GM19455 (cell line): Measurements from ENCODE around the gene LCE3D.
"Not testable (repeated sequence)": the region's sequence is repeated elsewhere in the genome, so short reads cannot be mapped to it uniquely, and the experiment has no call there.

Experiments used
- ATAC-seq: cut with Tn5 transposase; IDR thresholded peaks from one replicate; pipeline ENCODE4 v1.9.1; 2021; ENCODE audit not compliant: unreplicated experiment

Gene LCE3D, protein sequence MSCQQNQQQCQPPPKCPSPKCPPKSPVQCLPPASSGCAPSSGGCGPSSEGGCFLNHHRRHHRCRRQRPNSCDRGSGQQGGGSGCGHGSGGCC

DNA sequence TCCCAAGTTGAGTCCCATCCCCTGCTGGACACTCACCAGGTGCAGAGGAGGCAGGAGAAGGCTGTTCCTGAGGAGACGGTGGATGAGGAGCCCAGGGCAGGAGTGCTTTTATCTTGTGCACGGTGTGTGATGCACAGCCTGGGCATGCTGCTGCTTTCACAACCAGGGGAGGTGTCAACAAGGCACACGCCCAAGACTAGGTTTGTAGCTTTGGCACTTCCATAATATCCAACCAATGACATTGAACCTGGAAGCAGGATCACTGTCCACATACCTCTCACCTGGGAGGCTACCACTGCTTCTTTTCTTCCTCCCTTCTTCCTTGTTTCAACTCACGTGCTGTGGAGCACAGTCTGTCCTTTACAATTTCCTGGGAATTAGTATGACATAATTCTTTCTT is at the start of gene LCE3D:
Gene LCE3D (minus strand): TSS at position 84 of the 400 bp plus-strand sequence. CDS start 580 bp downstream, outside the sequence.
- no peak for ATAC-seq

DNA sequence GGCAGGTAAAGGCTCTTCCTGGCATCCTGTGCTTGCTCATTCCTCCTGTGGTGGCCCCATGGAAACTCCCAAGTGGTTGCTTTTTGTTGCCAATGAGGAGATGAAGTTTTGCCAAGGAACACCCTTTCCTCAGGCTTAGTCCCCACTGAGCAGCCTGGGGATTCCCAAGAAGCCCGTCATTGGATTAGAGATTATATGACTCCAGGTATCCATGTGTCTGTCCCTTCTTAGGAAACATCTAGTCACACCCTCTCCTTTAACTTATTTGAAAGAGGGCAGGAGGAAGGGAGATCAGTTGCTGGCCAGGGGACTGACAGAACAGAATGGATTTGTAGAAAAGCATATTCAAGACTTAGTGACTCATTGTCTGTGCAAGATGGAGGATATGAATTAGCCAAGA is 46.4 kb upstream of the LCE3D start:
- no peak for ATAC-seq

DNA sequence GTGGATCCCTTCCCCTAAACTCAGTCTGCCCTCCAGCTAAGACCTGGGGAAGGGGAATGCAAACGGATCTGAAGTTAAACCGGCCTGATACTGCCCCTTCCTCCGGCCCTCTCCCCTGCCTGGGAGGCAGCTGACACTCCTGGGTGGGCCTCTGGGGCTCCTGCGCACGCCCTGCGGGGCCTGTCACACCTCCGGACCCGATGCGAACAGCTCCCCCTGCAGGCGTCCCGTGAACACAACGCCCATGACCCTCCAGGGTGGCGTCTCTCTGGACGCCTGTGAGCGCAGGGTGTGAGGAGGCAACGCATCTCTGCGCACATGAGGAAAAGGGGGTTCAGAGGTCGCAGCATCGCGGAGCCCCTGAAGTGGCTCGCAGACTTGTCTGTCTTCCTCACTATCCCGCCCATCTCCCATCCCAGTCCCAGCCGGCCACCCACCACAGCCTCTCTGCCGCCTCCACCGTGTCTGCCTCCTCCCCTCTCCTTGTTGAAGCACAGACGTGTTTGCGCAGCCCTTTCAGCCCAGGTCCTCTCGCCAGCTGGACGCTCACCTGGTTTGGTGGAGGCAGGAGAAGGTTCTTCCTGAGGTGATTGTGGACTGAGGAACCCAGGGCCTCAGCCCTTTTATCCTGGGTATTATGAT is 43.0 kb upstream of the LCE3D start:
- no peak for ATAC-seq

DNA sequence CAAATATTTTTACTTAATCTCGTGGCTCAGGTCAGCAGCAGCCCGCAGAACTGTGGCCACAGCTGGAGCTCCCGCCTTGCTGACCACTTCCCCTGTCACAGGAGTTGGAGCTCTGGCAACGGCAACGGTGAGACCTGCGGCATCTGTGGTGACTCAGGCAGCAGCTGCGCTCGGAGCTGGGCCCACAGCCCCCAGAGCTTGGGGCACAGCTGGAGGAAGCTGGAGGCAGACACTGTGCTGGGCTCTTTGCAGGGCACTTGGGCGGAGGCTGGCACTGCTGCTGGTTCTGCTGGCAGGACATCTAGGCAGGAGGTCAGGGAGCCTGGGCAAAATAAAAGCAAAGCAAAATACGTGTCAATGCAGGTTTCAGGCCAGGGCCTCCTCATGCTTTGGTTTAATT is 42.5 kb upstream of the LCE3D start, which contains the start of gene LCE3A:
Gene LCE3A (minus strand): TSS at position 301 of the 400 bp plus-strand sequence. CDS start 0 bp downstream, at position 301.
- ATAC-seq: no peak

DNA sequence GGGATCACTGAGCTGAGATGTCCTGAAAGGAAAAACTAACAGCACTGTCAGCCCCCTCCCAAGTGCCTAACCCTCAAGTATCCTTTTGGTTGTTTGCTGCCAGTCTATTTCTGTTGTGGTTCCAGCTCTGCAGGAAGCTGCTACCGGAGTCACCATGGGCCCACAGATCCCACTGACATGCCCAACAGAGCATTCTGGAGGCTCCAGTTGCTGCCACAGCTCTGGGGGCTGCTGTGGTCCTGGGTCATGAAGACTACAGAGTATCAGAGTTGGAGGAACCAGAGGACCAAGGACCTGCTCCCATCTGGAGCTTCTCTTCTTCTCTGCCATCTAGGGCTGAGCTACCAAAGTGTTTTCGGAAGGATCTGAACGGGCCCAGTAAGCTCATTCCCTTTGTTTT is 41.7 kb upstream of the LCE3D start:
- no peak for ATAC-seq

DNA sequence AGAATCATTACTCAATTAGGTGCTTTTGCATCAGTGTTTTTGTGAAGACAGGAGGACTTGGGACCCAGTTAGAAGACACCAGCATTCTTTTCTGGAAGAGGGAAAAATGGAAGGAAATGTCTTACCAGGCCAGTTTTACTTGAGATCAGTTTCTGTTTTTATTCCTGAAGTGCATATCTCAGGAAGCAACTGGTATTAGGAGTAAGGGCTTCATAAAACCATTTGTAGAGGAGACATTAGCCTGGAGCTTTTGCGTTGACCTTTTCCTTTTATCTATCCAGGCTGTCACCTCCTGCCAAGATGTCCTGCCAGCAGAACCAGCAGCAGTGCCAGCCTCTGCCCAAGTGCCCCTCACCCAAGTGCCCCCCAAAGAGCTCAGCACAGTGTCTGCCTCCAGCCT is 33.2 kb upstream of the LCE3D start, which contains the start of gene LCE3B:
Gene LCE3B (plus strand): TSS at position 301 of the 400 bp plus-strand sequence. CDS start 0 bp downstream, at position 301.
- no peak for ATAC-seq

DNA sequence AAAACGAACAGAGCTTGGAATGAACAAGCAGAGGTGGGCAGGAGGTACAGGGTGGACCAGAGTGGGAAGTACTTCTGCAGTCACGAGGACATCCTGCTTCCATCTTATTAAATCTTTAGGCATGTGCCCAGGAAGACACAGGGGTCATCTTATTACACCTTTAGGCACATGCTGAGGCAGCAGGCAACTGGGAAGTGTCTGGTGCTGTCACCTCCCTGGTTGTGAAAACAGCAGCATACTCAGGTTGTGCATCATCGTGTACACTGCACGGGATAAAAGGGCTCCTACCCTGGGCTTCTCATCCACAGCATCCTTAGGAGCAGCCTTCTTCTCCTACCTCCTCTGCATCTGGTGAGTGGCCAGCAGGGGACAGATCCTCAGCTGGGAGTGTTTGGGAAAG is 19.6 kb upstream of the LCE3D start, which contains the start of gene LCE3C:
Gene LCE3C (plus strand): TSS at position 301 of the 400 bp plus-strand sequence. CDS start 498 bp downstream, outside the sequence.
- no peak for ATAC-seq

DNA sequence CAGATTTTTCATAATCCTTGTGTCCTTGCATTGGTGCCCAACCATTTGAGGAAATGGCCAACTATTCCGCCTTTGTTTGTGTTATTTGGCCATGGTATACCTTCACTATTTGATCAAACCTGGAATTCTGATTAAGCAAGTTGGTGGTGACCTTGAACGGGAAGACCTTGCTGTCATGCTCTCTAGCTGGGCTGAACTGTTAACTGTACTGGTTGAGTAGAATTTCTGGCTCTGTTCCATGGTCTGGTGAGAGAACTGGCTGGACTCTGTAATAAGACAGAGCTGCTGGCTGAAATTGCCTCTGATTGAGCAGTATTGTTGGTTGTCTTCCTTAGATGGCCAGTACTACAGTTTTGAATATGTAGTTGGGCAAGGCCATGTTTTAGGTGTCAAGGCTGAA is 16.7 kb upstream of the LCE3D start:
- no peak for ATAC-seq

DNA sequence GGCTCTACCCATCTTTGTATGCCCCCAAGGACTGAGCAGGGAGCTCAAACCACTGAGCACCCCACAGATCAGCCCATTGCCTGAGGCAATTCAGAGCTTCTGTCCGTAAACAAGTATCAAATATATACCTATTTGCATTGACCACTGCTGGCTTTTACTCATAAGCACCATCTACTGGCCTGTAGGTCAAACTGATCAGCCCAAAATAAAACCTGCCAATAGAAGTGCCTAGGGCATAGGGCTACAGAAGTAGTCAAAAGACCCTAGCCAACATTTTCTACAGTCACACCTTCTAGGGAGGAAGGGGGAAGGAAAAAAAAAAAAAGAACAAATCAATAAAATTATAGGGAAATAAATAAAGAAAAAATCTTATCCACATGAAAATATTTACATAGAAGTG is 5.3 kb upstream of the LCE3D start:
- no peak for ATAC-seq

DNA sequence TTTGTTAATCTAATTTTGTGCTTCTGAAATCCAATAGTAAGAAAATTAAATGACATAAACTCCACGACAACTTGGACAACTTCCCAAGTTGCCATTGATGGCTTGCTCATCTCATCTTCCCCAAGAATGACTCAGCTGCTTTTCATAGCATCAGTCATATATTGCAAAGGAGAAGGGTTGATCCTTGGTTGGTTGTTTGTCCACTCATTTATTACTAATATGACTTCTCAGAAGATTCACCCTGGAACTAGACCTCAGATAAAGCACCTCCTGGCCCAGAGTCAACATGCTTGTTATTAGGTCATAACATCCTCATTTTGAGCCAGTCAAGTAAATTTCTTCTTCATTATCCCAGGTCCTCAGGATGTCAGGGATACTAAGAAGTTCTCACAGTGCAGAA is 2.3 kb upstream of the LCE3D start:
- no peak for ATAC-seq

DNA sequence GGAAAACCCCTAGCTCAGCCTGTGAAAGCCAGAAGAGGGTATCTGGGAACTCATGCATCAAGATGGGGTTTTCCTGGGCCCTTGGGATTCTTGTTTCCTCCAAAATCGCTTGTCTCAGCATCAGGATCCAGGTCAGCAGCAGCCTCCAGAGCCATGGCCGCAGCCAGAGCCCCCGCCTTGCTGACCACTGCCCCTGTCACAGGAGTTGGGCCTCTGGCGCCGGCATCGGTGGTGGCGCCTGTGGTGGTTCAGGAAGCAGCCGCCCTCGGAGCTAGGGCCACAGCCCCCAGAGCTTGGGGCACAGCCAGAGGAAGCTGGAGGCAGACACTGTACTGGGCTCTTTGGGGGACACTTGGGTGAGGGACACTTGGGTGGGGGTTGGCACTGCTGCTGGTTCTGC is 790 bp downstream of the LCE3D start:
- ATAC-seq: not testable (repeated sequence)

DNA sequence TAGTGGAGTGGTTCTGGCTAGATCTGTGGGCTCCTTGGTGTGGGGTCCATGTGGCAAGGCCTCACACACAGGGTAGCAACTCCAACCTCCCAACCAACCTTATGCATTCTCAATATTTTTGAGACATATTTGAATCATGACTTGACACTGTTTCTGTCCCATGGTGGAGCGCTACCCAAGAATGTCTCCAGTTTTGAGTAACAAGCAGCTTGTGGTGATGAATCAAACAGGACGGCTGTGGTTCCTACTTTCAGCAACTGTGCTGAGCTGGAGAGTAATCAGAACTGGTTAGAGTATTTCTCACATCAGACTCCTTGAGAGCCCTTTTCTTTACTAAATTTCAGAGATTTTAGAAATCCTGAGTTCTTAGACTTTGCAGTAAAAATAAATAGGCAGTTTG is 3.1 kb downstream of the LCE3D start:
- ATAC-seq: no peak

DNA sequence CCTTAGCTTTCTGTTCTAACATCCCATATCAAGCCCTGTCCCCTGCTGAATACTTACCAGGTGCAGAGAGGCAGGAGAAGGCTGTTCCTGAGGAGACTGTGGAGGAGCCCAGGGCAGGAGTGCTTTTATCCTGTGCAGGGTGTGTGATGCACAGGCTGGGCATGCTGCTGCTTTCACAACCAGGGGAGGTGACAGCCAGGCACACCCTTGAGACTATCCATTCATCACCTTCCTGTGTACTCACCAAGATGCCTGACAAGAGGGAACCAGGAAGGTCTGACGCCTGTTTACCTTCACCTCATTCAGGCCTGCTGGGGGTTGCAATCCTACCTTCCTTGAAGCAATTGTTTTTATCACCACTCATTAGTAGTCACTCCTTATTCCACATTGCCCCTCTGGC is 13.6 kb downstream of the LCE3D start, which contains the start of gene LCE3E:
Gene LCE3E (minus strand): TSS at position 100 of the 400 bp plus-strand sequence. CDS start 572 bp downstream, outside the sequence.
- ATAC-seq: no peak

DNA sequence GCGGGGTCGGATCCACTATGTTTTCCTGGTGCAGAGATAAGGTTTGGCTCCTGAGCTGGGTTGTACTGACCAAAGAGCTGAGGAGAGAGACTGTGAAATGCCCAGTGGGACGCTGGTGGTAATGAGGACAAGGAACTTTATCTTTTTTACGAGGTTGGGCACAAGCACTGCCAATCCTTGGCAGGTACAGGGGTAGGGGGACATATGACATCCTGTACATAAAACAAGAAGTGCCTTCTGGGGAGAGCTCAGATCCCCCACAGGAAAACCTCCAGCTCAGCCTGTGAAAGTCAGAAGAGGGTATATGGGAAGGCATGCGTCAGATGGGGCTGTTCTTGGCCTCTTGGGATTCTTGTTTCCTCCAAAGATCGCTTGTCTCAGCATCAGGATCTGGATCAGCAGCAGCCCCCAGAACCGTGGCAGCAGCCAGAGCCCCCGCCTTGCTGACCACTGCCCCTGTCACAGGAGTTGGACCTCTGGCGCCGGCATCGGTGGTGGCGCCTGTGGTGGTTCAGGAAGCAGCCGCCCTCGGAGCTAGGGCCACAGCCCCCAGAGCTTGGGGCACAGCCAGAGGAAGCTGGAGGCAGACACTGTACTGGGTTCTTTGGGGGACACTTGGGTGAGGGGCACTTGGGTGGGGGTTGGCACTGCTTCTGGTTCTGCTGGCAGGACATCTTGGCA is 14.6 kb downstream of the LCE3D start:
- no peak for ATAC-seq

DNA sequence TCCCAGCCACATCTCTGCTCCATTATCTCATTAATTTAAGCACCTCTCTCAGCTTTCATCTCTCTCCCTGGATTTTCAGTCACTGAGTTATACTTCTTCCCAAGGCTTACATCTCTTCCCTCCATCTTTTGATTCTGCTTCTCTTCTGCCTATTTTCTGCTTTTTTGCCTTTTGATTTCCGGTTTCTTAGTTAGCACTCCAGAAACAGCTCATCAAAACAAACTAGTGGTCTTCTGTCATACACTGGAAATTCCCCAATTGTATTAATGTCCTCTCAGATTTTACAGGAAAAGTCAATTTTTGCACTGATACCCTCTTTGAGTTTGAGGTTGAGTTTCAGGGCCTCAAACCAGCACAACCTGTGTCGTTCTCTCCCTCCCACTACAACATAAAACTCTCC is 15.2 kb downstream of the LCE3D start:
- ATAC-seq: no peak

DNA sequence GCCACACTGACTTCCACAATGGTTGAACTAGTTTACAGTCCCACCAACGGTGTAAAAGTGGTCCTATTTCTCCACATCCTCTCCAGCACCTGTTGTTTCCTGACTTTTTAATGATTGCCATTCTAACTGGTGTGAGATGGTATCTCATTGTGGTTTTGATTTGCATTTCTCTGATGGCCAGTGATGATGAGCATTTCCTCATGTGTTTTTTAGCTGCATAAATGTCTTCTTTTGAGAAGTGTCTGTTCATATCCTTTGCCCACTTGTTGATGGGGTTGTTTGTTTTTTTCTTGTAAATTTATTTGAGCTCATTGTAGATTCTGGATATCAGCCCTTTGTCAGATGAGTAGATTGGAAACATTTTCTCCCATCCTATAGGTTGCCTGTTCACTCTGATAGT is 32.0 kb downstream of the LCE3D start:
- not testable (repeated sequence) for ATAC-seq

DNA sequence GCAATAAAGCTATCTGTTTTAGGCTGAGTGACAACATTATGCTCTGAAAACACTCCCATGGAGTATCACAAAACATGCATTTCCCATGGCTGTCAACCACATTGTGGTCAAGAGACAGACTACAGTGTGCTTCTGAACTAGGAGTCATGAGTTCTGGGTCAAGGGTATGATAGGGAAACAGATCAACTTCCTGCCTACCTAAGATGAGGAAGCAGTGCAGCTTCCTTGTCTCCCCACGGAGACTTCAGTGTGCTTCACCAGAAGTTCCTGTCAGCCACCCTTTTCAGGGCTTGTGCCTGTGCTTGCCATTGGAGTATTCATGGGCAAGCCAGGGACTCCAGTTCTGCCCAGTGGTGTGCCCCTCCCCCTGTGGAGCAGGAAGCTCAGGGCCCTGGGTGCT is 33.6 kb downstream of the LCE3D start:
- ATAC-seq: no peak

DNA sequence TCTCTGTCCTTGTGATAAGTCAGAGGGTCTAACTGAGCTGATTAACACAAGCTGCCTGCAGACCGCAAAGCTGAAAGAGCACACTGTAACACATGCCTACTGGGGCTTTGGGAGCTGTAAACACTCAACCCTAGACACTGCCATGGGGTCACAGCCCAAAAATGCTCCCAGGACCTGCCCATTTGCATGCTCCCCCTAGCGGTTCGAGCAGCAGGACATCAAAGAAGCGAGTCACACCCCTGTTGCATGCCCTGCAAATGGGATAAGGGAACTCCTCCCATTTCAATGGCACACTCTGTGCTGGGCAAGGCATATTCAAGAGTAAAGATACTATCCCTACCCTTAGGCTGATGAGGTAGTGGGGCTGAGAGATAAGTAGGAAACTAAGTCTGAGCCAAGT is 36.5 kb downstream of the LCE3D start:
- no peak for ATAC-seq

DNA sequence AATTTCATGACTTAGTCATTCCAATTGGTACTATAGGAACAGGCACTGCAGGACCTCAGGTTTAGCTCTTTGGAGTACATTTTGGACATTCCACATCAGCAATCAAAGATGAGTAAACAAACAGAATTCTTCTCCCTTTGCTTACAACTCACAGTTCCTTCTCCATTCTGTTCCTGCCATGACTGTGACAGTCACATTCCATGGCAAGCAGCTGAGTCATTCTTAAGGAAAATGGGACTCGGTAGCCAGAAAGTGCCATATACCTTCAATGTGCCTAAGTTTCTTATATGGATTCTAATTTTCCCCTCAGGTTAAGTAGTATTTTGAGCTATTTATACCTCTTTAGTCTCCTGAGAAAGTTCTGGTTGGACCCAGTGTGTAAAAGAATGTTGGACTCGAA is 40.4 kb downstream of the LCE3D start:
- ATAC-seq: no peak

DNA sequence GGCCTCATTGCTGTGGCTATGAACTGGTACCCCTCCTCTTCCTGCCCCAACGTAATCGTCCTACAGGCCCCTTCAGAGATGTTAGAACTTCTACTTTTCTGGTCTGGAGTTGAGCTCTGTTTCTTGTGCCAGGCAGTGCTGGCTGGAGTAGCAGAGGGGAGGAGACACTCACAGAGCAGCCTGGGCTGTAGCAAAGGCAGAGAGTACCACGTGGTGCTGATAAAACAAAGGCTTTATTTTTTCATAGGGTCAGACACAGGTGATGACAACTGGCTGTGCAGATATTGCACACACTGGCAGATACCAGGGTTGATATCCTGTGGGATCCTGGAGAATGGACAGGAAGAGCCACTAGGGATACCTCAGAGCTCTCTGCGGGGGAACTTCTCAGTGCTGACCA is 42.8 kb downstream of the LCE3D start:
- no peak for ATAC-seq

DNA sequence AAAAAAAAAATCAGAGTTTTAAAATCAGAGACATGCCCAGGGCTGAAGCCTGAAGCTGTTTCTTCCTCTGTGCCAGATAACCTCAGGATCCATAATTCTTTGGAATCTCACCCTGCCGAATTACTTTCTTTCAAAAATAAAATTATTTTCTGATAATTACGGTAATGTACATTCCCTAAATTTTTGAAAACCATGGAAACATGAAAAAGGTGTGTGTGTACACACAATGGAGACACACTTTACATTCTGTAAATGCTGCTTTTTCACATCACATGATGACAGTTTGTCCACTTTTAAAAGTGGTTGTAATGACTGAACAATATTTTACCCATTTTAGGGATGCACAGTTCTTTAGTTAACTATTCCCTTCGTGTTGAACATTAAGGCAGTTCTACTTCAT is 44.5 kb downstream of the LCE3D start:
- ATAC-seq: no peak

DNA sequence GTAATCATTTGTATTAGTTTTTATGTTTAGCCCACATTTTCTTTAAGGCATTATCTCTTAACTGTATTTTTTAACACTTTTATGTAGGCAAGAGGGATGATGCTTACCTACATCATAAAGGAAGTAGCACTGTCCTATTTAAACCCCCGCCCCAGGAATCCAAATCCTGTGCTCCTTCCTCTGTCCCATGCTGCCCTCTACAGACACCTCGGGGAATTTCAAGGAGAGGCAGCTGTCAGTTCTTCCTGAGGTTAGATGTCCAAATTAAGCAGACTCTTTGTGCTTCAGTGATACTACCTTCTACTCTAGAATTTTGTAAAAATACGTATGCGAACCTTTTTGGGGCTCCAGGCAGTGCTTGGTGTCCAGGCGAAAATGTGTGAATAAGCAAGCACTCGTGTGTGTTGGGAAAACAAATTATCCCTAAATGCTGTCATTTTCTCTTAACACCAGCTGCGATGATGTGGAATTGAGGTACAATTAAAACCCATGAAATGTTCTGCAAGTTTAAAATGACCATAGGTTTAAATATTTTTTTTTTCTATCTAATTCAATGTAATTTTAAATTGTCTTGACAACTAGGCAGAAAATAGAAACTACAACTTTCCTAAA is 46.9 kb downstream of the LCE3D start:
- ATAC-seq: no peak
